PFSK-1 (cell line): Measurements from ENCODE around the gene SLC36A3.

Source experiments
- FOXP2 ChIP-seq: optimal IDR thresholded peaks from 2 replicates; pipeline ENCODE3; 2011; ENCODE audit warnings: borderline replicate concordance, control low read depth, inconsistent platforms; ENCODE audit not compliant: insufficient read depth; ENCODE audit errors: extremely low read length, extremely low read depth
- POLR2AphosphoS5 ChIP-seq: IDR thresholded peaks from 2 replicates; pipeline ENCODE4 v1.6.1; 2012; ENCODE audit warnings: low read depth, mild to moderate bottlenecking, control low read depth, low read length, moderate library complexity
- REST ChIP-seq, 2 experiments: IDR thresholded peaks; 2 replicates each; pipeline versions ENCODE4 v1.6.1 to v1.8.0; 2011 to 2012; ENCODE audit warnings: low read depth in 2 of 2, low read length in 2 of 2, control low read depth in 1 of 2, inconsistent platforms in 1 of 2, mild to moderate bottlenecking in 1 of 2, moderate library complexity in 1 of 2; ENCODE audit not compliant: insufficient read depth in 1 of 2
- SIN3A ChIP-seq: IDR thresholded peaks from 2 replicates; pipeline ENCODE4 v1.6.1; 2012; ENCODE audit warnings: mild to moderate bottlenecking, low read length, moderate library complexity, borderline replicate concordance; ENCODE audit not compliant: insufficient read depth
- TAF1 ChIP-seq: IDR thresholded peaks from 2 replicates; pipeline ENCODE4 v1.6.1; 2012; ENCODE audit warnings: low read length, control low read depth, borderline replicate concordance; ENCODE audit not compliant: insufficient read depth

Gene SLC36A3

GRCh38 chr5:151244206-151244605, 59.4 kb downstream of the SLC36A3 start:
- TF ChIP-seq POLR2AphosphoS5: no peak
- no peak for TF ChIP-seq SIN3A
- TF ChIP-seq TAF1: no peak
- no peak for TF ChIP-seq REST (IDR thresholded peaks at IDR 0.05; ENCODE audit: insufficient read depth in 1 of 2, low read depth in 2 of 2, low read length in 2 of 2)
- TF ChIP-seq FOXP2: no peak

GRCh38 chr5:151243564-151243963, 60.0 kb downstream of the SLC36A3 start:
- TF ChIP-seq POLR2AphosphoS5 (no peak), FOXP2 (no peak), TAF1 (no peak), SIN3A (no peak), REST (IDR thresholded peaks at IDR 0.05; ENCODE audit: insufficient read depth in 1 of 2, low read depth in 2 of 2, low read length in 2 of 2) (no peak)

- TF ChIP-seq SIN3A: no peak
- no peak for TF ChIP-seq TAF1
- no peak for TF ChIP-seq POLR2AphosphoS5
- TF ChIP-seq REST (IDR thresholded peaks at IDR 0.05; ENCODE audit: insufficient read depth in 1 of 2, low read depth in 2 of 2, low read length in 2 of 2): no peak
- TF ChIP-seq FOXP2: no peak
Observed at GRCh38 chr5:151243127-151243526, 60.4 kb downstream of the SLC36A3 start.

GRCh38 chr5:151240924-151241635, 62.5 kb downstream of the SLC36A3 start:
- no peak for TF ChIP-seq FOXP2
- no peak for TF ChIP-seq REST (IDR thresholded peaks at IDR 0.05; ENCODE audit: insufficient read depth in 1 of 2, low read depth in 2 of 2, low read length in 2 of 2)
- TF ChIP-seq SIN3A: no peak
- no peak for TF ChIP-seq POLR2AphosphoS5
- TF ChIP-seq TAF1: no peak
